Activated naive CD8-positive, alpha-beta T cell treated with anti-CD3 and anti-CD28 coated beads, Interleukin-2, amount 50 U/mL, for 24 hours (primary cell): ENCODE data around the gene FLRT1.

Experiments
- ATAC-seq: fragments of 150-1000 bp; cut with Tn5 transposase; one replicate; pipeline ENCODE4 v1.10.0; 2021
- DNase-seq: peaks from one replicate; pipeline ENCODE4 v3.0.0; 2021
- H3K27ac Mint-ChIP-seq: one replicate; pipeline ENCODE4 v1.8.0; 2021; ENCODE audit warnings: mild to moderate bottlenecking, mixed read lengths
- H3K27me3 Mint-ChIP-seq: one replicate; pipeline ENCODE4 v1.8.0; 2021; ENCODE audit warnings: mixed read lengths
- H3K36me3 Mint-ChIP-seq: one replicate; pipeline ENCODE4 v1.8.0; 2021; ENCODE audit warnings: low read depth, mixed read lengths
- H3K4me1 Mint-ChIP-seq: one replicate; pipeline ENCODE4 v1.8.0; 2021; ENCODE audit warnings: mixed read lengths
- H3K4me3 Mint-ChIP-seq: one replicate; pipeline ENCODE4 v1.8.0; 2021; ENCODE audit warnings: mild to moderate bottlenecking, moderate library complexity, mixed read lengths
- H3K9me3 Mint-ChIP-seq: one replicate; pipeline ENCODE4 v1.8.0; 2021; ENCODE audit warnings: mixed read lengths

FLRT1 gene

GRCh38 chr11:64069401-64070313, 33.9 kb downstream of the FLRT1 start:
- Mint-ChIP-seq H3K9me3 (no peaks in the 10 kb centered on the region), H3K27ac (no peak overlapping the region), H3K27me3 (no peaks in the 10 kb centered on the region), H3K4me3 (no peak overlapping the region), H3K36me3 (peaks cover 2% of the 10 kb centered on the region), H3K4me1 (peaks cover 3% of the 10 kb centered on the region)
- DNase-seq (no peak), ATAC-seq (no peak)

GRCh38 chr11:64070314-64070681, 34.6 kb downstream of the FLRT1 start:
- Mint-ChIP-seq H3K27ac (no peak overlapping the region), H3K4me3 (no peak overlapping the region), H3K36me3 (no peaks in the 10 kb centered on the region), H3K4me1 (peaks cover 3% of the 10 kb centered on the region), H3K27me3 (no peaks in the 10 kb centered on the region), H3K9me3 (no peaks in the 10 kb centered on the region)
- DNase-seq = no peak
- ATAC-seq = no peak

GRCh38 chr11:64071849-64072248, 36.1 kb downstream of the FLRT1 start:
- Mint-ChIP-seq H3K4me1 (peaks cover 3% of the 10 kb centered on the region), H3K4me3 (no peak overlapping the region), H3K9me3 (no peaks in the 10 kb centered on the region), H3K27ac (no peak overlapping the region), H3K36me3 (no peaks in the 10 kb centered on the region), H3K27me3 (no peaks in the 10 kb centered on the region)
- DNase-seq (no peak), ATAC-seq (no peak)

- no peaks in the 10 kb centered on the region for H3K36me3 Mint-ChIP-seq
- H3K27ac Mint-ChIP-seq = no peak overlapping the region
- peaks cover 3% of the 10 kb centered on the region for H3K4me1 Mint-ChIP-seq
- no peaks in the 10 kb centered on the region for H3K9me3 Mint-ChIP-seq
- no peak for DNase-seq
- ATAC-seq = no peak
- H3K4me3 Mint-ChIP-seq = no peak overlapping the region
- no peaks in the 10 kb centered on the region for H3K27me3 Mint-ChIP-seq
Observed at GRCh38 chr11:64072403-64072802, 36.7 kb downstream of the FLRT1 start.

GRCh38 chr11:64072871-64073270, 37.1 kb downstream of the FLRT1 start:
- Mint-ChIP-seq H3K27ac (no peak overlapping the region), H3K36me3 (no peaks in the 10 kb centered on the region), H3K4me1 (peaks cover 3% of the 10 kb centered on the region), H3K9me3 (no peaks in the 10 kb centered on the region), H3K4me3 (no peak overlapping the region), H3K27me3 (no peaks in the 10 kb centered on the region)
- ATAC-seq = no peak
- DNase-seq = no peak

GRCh38 chr11:64073542-64073941, 37.8 kb downstream of the FLRT1 start:
- no peaks in the 10 kb centered on the region for H3K27me3 Mint-ChIP-seq
- H3K4me1 Mint-ChIP-seq = peaks cover 3% of the 10 kb centered on the region
- DNase-seq = no peak
- no peak for ATAC-seq
- no peaks in the 10 kb centered on the region for H3K36me3 Mint-ChIP-seq
- no peak overlapping the region for H3K27ac Mint-ChIP-seq
- no peak overlapping the region for H3K4me3 Mint-ChIP-seq
- no peaks in the 10 kb centered on the region for H3K9me3 Mint-ChIP-seq

- no peak for ATAC-seq
- no peaks in the 10 kb centered on the region for H3K9me3 Mint-ChIP-seq
- no peaks in the 10 kb centered on the region for H3K27me3 Mint-ChIP-seq
- no peaks in the 10 kb centered on the region for H3K36me3 Mint-ChIP-seq
- H3K4me1 Mint-ChIP-seq = peaks cover 3% of the 10 kb centered on the region
- DNase-seq = no peak
- no peak overlapping the region for H3K4me3 Mint-ChIP-seq
- no peak overlapping the region for H3K27ac Mint-ChIP-seq
Observed at GRCh38 chr11:64074239-64074638, 38.5 kb downstream of the FLRT1 start.

- ATAC-seq (no peak), DNase-seq (no peak)
- Mint-ChIP-seq H3K27me3 (no peaks in the 10 kb centered on the region), H3K4me3 (no peak overlapping the region), H3K9me3 (no peaks in the 10 kb centered on the region), H3K36me3 (no peaks in the 10 kb centered on the region), H3K4me1 (peaks cover 3% of the 10 kb centered on the region), H3K27ac (no peak overlapping the region)
Observed at GRCh38 chr11:64076758-64077157, 41.0 kb downstream of the FLRT1 start.

- no peaks in the 10 kb centered on the region for H3K36me3 Mint-ChIP-seq
- no peak for DNase-seq
- ATAC-seq = no peak
- peaks cover 3% of the 10 kb centered on the region for H3K4me1 Mint-ChIP-seq
- no peaks in the 10 kb centered on the region for H3K27me3 Mint-ChIP-seq
- H3K9me3 Mint-ChIP-seq = no peaks in the 10 kb centered on the region
- no peak overlapping the region for H3K4me3 Mint-ChIP-seq
- no peak overlapping the region for H3K27ac Mint-ChIP-seq
Observed at GRCh38 chr11:64077607-64078006, 41.9 kb downstream of the FLRT1 start.

GRCh38 chr11:64078284-64078683, 42.6 kb downstream of the FLRT1 start:
- H3K36me3 Mint-ChIP-seq = no peaks in the 10 kb centered on the region
- H3K27me3 Mint-ChIP-seq = no peaks in the 10 kb centered on the region
- H3K4me1 Mint-ChIP-seq = peaks cover 3% of the 10 kb centered on the region
- DNase-seq (no peak), ATAC-seq (no peak)
- H3K27ac Mint-ChIP-seq = no peak overlapping the region
- H3K9me3 Mint-ChIP-seq = no peaks in the 10 kb centered on the region
- H3K4me3 Mint-ChIP-seq = no peak overlapping the region

GRCh38 chr11:64078905-64079304, 43.2 kb downstream of the FLRT1 start:
- Mint-ChIP-seq H3K27ac (no peak overlapping the region), H3K4me3 (no peak overlapping the region), H3K4me1 (peaks cover 3% of the 10 kb centered on the region), H3K9me3 (no peaks in the 10 kb centered on the region), H3K36me3 (no peaks in the 10 kb centered on the region), H3K27me3 (no peaks in the 10 kb centered on the region)
- ATAC-seq (no peak), DNase-seq (no peak)

GRCh38 chr11:64080390-64080789, 44.7 kb downstream of the FLRT1 start:
- DNase-seq (no peak), ATAC-seq (no peak)
- Mint-ChIP-seq H3K9me3 (no peaks in the 10 kb centered on the region), H3K27ac (no peak overlapping the region), H3K4me1 (no peaks in the 10 kb centered on the region), H3K36me3 (no peaks in the 10 kb centered on the region), H3K27me3 (no peaks in the 10 kb centered on the region), H3K4me3 (no peak overlapping the region)

GRCh38 chr11:64081745-64082442, 46.2 kb downstream of the FLRT1 start:
- Mint-ChIP-seq H3K4me3 (no peak overlapping the region), H3K36me3 (no peaks in the 10 kb centered on the region), H3K27me3 (no peaks in the 10 kb centered on the region), H3K9me3 (no peaks in the 10 kb centered on the region), H3K27ac (no peak overlapping the region), H3K4me1 (no peaks in the 10 kb centered on the region)
- no peak for DNase-seq
- ATAC-seq = no peak

GRCh38 chr11:64083398-64084080, 47.8 kb downstream of the FLRT1 start:
- no peaks in the 10 kb centered on the region for H3K4me1 Mint-ChIP-seq
- no peak overlapping the region for H3K4me3 Mint-ChIP-seq
- no peaks in the 10 kb centered on the region for H3K36me3 Mint-ChIP-seq
- H3K9me3 Mint-ChIP-seq = no peaks in the 10 kb centered on the region
- ATAC-seq = no peak
- H3K27ac Mint-ChIP-seq = no peak overlapping the region
- no peak for DNase-seq
- H3K27me3 Mint-ChIP-seq = no peaks in the 10 kb centered on the region
